Uterus (tissue), 4 donors: ENCODE measurements around the gene PGM3. TPM values are rescaled to one million over a fixed set of nuclear protein-coding genes. Genes with fewer than 3 reads are reported as not detected.

ENCODE experiments used
- DNase-seq, 2 donors: peaks; one replicate each; pipeline ENCODE4 v3.0.0-alpha.2; 2019 to 2020
- H3K27ac ChIP-seq, 2 donors: fragments of 200-600 bp; sonication (generic); 1 replicate in 1 of 2; 2 replicates in 1 of 2; pipeline ENCODE4 v1.5.1; 2016 to 2018
- H3K27me3 ChIP-seq, 2 donors: fragments of 200-600 bp; sonication (generic); one replicate each; pipeline ENCODE4 v1.5.1; 2018 to 2019; ENCODE audit warnings: control low read depth in 1 of 2
- H3K36me3 ChIP-seq, 2 donors: fragments of 200-600 bp; sonication (generic); one replicate each; pipeline ENCODE4 v1.5.1; 2019; ENCODE audit warnings: control low read depth in 1 of 2
- H3K4me1 ChIP-seq, 2 donors: fragments of 200-600 bp; sonication (generic); one replicate each; pipeline ENCODE4 v1.5.1; 2018 to 2019; ENCODE audit warnings: control low read depth in 1 of 2
- H3K4me3 ChIP-seq, 2 donors: fragments of 200-600 bp; sonication (generic); 1 replicate in 1 of 2; 2 replicates in 1 of 2; pipeline ENCODE4 v1.5.1; 2018 to 2019; ENCODE audit warnings: mild to moderate bottlenecking in 1 of 2
- H3K9me3 ChIP-seq, 2 donors: fragments of 200-600 bp; sonication (generic); one replicate each; pipeline ENCODE4 v1.5.1; 2019; ENCODE audit warnings: control low read depth in 1 of 2
- CTCF ChIP-seq, 4 experiments: fragments of 200-600 bp in 2 of 4; fragments of 450-650 bp in 2 of 4; sonication (generic) in 2 of 4; IDR thresholded peaks; one replicate each; pipeline ENCODE4 v1.5.1; 2016 to 2019; ENCODE audit warnings: antibody characterized with exemption in 4 of 4, mild to moderate bottlenecking in 2 of 4, moderate library complexity in 1 of 4
- POLR2A ChIP-seq, 2 donors: fragments of 450-650 bp; IDR thresholded peaks; one replicate each; pipeline ENCODE4 v1.6.1; 2016; ENCODE audit warnings: antibody characterized with exemption in 2 of 2, mild to moderate bottlenecking in 1 of 2, moderate library complexity in 1 of 2
- intact Hi-C: fragments of 100-400 bp; cut with DNase I; formaldehyde crosslinking; loops from one replicate; pipeline ENCODE4 v1.15.1; 2023; ENCODE audit warnings: low total_unique reads
- total RNA-seq, 4 donors: library from RNA; depleted of rRNA in 3 of 4; stranded (reverse); fragments of >200 nt in 3 of 4; gene quantifications; one replicate each; pipeline versions ENCODE4 v1.1.0 to v1.2.4, GENCODE V29; 2014 to 2023
- donor health status: DM: yes; HTN: yes; CAD: no.

Gene PGM3
- total RNA-seq, 4 donors from 2014 or later = 11.8 to 185 (median 60.9) TPM

GRCh38 chr6:83132121-83132520 lies 60.9 kb downstream of the PGM3 start:
- DNase-seq = no peak
- intact Hi-C loops = no loop called here
- Histone ChIP-seq H3K27ac (no peak overlapping the region), H3K36me3 (no peaks in the 10 kb centered on the region), H3K4me3 (no peak overlapping the region), H3K27me3 (no peaks in the 10 kb centered on the region), H3K9me3 (no peaks in the 10 kb centered on the region), H3K4me1 (no peaks in the 10 kb centered on the region)
- no peak for TF ChIP-seq CTCF (IDR thresholded peaks at IDR 0.05)
- no peak for TF ChIP-seq POLR2A (IDR thresholded peaks at IDR 0.05)

- Histone ChIP-seq H3K27me3 (no peaks in the 10 kb centered on the region), H3K4me3 (no peak overlapping the region), H3K9me3 (no peaks in the 10 kb centered on the region), H3K36me3 (no peaks in the 10 kb centered on the region), H3K27ac (no peak overlapping the region), H3K4me1 (no peaks in the 10 kb centered on the region)
- no peak for DNase-seq
- intact Hi-C loops = no loop called here
- TF ChIP-seq CTCF (IDR thresholded peaks at IDR 0.05) = no peak
- no peak for TF ChIP-seq POLR2A (IDR thresholded peaks at IDR 0.05)
Observed at GRCh38 chr6:83127976-83128375, 65.1 kb downstream of the PGM3 start.

- intact Hi-C loops = no loop called here
- Histone ChIP-seq H3K27ac (no peak overlapping the region), H3K4me3 (no peak overlapping the region), H3K4me1 (no peaks in the 10 kb centered on the region), H3K36me3 (no peaks in the 10 kb centered on the region), H3K27me3 (no peaks in the 10 kb centered on the region), H3K9me3 (no peaks in the 10 kb centered on the region)
- no peak for DNase-seq
- no peak for TF ChIP-seq POLR2A (IDR thresholded peaks at IDR 0.05)
- no peak for TF ChIP-seq CTCF (IDR thresholded peaks at IDR 0.05)
Observed at GRCh38 chr6:83127258-83127657, 65.8 kb downstream of the PGM3 start.

GRCh38 chr6:83126807-83127206 lies 66.3 kb downstream of the PGM3 start:
- no peaks in the 10 kb centered on the region for H3K36me3 ChIP-seq

GRCh38 chr6:83126223-83126622 lies 66.8 kb downstream of the PGM3 start:
- no peaks in the 10 kb centered on the region for H3K27me3 ChIP-seq
- TF ChIP-seq CTCF (IDR thresholded peaks at IDR 0.05) (no peak), POLR2A (IDR thresholded peaks at IDR 0.05) (no peak)
- DNase-seq = no peak
- H3K27ac ChIP-seq = no peak overlapping the region
- H3K36me3 ChIP-seq = no peaks in the 10 kb centered on the region
- intact Hi-C loops = no loop called here
- H3K4me3 ChIP-seq = no peak overlapping the region
- no peaks in the 10 kb centered on the region for H3K9me3 ChIP-seq
- no peaks in the 10 kb centered on the region for H3K4me1 ChIP-seq

More at GRCh38 chr6:83126807-83127206, 66.3 kb downstream of the PGM3 start:
- Histone ChIP-seq H3K27ac (no peak overlapping the region), H3K4me1 (no peaks in the 10 kb centered on the region), H3K9me3 (no peaks in the 10 kb centered on the region), H3K4me3 (no peak overlapping the region), H3K27me3 (no peaks in the 10 kb centered on the region)
- no peak for TF ChIP-seq POLR2A (IDR thresholded peaks at IDR 0.05)
- no peak for DNase-seq
- intact Hi-C loops = no loop called here

- intact Hi-C loops = no loop called here
- no peaks in the 10 kb centered on the region for H3K36me3 ChIP-seq
Observed at GRCh38 chr6:83125425-83125824, 67.6 kb downstream of the PGM3 start.

More at GRCh38 chr6:83125425-83125824, 67.6 kb downstream of the PGM3 start:
- Histone ChIP-seq H3K4me1 (no peaks in the 10 kb centered on the region), H3K27me3 (no peaks in the 10 kb centered on the region), H3K9me3 (no peaks in the 10 kb centered on the region), H3K4me3 (no peak overlapping the region), H3K27ac (no peak overlapping the region)
- no peak for TF ChIP-seq POLR2A (IDR thresholded peaks at IDR 0.05)
- no peak for TF ChIP-seq CTCF (IDR thresholded peaks at IDR 0.05)
- DNase-seq = no peak
